ENCODE results near the gene DES.

DES gene

DNA sequence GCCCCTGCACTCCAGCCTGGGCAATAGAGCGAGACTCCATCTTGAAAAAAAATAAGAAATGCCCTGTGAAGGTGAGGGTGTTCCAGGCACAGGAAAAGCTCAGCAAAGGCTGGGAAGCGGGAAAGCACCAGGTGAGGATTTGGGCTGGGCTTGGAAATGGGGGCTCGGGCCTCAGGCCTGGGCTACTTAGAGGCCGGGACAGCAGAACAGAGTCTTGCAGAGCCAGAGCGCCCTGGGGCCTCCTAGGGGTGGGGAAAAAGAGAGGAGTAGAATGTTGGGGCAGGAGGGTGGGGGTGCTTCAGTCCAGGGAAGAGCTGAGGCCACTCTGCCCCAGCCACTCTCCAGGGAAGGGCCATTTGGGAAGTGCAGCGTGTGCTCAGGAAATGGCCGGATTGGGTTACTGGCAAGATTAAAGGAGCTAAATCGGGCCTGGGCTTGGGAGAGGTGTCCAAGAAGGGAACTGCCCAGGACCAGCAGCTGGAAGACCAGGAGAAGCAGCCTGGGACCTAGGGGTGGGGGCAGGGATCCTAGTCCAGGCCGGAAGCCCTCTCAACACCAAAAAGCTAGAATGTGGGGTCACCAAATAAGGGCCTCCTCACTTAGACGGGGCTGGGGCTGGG, 13.8 kb upstream of the DES start:
- no peak for TF ChIP-seq TCF12 (IDR thresholded peaks at IDR 0.05; ENCODE audit: low read depth)
- no peak for TF ChIP-seq CREB1 (IDR thresholded peaks at IDR 0.05; ENCODE audit: low read depth)
- TF ChIP-seq TAF1 (IDR thresholded peaks at IDR 0.05; ENCODE audit: low read depth) = no peak
- TF ChIP-seq YY1 (IDR thresholded peaks at IDR 0.05; ENCODE audit: low read depth) = no peak
- TF ChIP-seq, protein P1, sequence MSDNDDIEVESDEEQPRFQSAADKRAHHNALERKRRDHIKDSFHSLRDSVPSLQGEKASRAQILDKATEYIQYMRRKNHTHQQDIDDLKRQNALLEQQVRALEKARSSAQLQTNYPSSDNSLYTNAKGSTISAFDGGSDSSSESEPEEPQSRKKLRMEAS (IDR thresholded peaks at IDR 0.05) = no peak
- TF ChIP-seq TEAD4 (IDR thresholded peaks at IDR 0.05) = no peak
- TF ChIP-seq EP300 (IDR thresholded peaks at IDR 0.05; ENCODE audit: borderline replicate concordance) = no peak
- TF ChIP-seq EGR1 (IDR thresholded peaks at IDR 0.05) = no peak
- TF ChIP-seq FOXM1 (IDR thresholded peaks at IDR 0.05; ENCODE audit: borderline replicate concordance, low read depth) = no peak
- no peak for TF ChIP-seq CEBPB (IDR thresholded peaks at IDR 0.05)

DNA sequence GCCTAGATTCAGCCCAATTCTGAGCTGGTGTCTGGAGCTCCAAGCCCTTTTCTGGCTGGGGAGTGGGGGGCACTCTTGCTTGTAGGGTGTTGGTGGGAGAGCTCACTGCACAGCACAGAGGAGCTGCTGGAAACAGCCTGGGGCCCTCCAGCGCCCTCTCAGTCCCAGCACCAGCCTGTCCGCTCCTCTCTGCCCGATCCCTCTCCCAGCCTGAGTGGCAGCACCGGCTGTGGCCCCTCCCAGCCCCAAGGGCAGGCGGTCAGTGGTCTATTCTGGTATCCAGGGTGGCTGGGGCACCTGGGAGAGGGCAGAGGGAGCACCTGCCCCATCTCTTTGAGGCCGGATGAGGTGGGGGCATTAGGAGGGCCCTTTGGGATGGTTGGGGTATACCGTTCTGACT, 13.2 kb upstream of the DES start:
- TF ChIP-seq EGR1 (IDR thresholded peaks at IDR 0.05) = no peak
- TF ChIP-seq, protein P1 (IDR thresholded peaks at IDR 0.05) = no peak
- no peak for TF ChIP-seq NFIC (IDR thresholded peaks at IDR 0.05)
- no peak for TF ChIP-seq TCF12 (IDR thresholded peaks at IDR 0.05; ENCODE audit: low read depth)
- TF ChIP-seq TEAD4 (IDR thresholded peaks at IDR 0.05) = no peak
- no peak for TF ChIP-seq TAF1 (IDR thresholded peaks at IDR 0.05; ENCODE audit: low read depth)
- TF ChIP-seq CREB1 (IDR thresholded peaks at IDR 0.05; ENCODE audit: low read depth) = no peak
- no peak for TF ChIP-seq FOXM1 (IDR thresholded peaks at IDR 0.05; ENCODE audit: borderline replicate concordance, low read depth)
- TF ChIP-seq, protein P2, sequence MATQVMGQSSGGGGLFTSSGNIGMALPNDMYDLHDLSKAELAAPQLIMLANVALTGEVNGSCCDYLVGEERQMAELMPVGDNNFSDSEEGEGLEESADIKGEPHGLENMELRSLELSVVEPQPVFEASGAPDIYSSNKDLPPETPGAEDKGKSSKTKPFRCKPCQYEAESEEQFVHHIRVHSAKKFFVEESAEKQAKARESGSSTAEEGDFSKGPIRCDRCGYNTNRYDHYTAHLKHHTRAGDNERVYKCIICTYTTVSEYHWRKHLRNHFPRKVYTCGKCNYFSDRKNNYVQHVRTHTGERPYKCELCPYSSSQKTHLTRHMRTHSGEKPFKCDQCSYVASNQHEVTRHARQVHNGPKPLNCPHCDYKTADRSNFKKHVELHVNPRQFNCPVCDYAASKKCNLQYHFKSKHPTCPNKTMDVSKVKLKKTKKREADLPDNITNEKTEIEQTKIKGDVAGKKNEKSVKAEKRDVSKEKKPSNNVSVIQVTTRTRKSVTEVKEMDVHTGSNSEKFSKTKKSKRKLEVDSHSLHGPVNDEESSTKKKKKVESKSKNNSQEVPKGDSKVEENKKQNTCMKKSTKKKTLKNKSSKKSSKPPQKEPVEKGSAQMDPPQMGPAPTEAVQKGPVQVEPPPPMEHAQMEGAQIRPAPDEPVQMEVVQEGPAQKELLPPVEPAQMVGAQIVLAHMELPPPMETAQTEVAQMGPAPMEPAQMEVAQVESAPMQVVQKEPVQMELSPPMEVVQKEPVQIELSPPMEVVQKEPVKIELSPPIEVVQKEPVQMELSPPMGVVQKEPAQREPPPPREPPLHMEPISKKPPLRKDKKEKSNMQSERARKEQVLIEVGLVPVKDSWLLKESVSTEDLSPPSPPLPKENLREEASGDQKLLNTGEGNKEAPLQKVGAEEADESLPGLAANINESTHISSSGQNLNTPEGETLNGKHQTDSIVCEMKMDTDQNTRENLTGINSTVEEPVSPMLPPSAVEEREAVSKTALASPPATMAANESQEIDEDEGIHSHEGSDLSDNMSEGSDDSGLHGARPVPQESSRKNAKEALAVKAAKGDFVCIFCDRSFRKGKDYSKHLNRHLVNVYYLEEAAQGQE (IDR thresholded peaks at IDR 0.05; ENCODE audit: low read depth) = no peak

DNA sequence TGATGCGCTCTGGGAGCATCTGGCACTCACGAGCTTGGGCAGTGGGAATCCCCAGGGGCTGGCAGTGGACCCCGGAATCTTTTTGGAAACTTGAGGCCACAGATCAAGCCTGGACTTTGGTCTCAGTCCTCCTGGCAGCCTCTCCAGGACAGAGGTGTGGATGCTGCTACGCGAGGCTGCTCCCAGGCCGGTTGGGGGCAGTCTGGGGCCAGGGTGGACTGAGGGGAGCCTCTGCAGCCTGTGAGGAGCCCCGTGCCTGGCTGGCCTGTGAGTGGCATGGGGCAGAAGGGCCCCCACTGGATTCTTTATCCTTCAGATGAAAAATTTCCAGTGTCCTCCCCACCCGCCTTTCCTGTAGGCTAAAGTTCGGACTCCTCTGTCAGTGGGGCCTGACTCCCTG, 12.7 kb upstream of the DES start:
- TF ChIP-seq NFIC (IDR thresholded peaks at IDR 0.05) = no peak
- TF ChIP-seq RAD21 (IDR thresholded peaks at IDR 0.05; ENCODE audit: low read depth) = no peak
- TF ChIP-seq, protein P3, sequence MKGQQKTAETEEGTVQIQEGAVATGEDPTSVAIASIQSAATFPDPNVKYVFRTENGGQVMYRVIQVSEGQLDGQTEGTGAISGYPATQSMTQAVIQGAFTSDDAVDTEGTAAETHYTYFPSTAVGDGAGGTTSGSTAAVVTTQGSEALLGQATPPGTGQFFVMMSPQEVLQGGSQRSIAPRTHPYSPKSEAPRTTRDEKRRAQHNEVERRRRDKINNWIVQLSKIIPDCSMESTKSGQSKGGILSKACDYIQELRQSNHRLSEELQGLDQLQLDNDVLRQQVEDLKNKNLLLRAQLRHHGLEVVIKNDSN (IDR thresholded peaks at IDR 0.05) = no peak
- TF ChIP-seq TAF1 (IDR thresholded peaks at IDR 0.05; ENCODE audit: low read depth) = no peak
- no peak for TF ChIP-seq TCF12 (IDR thresholded peaks at IDR 0.05; ENCODE audit: low read depth)
- TF ChIP-seq FOXM1 (IDR thresholded peaks at IDR 0.05; ENCODE audit: borderline replicate concordance, low read depth) = no peak
- TF ChIP-seq EP300 (IDR thresholded peaks at IDR 0.05; ENCODE audit: borderline replicate concordance) = no peak
- TF ChIP-seq, protein P2 (IDR thresholded peaks at IDR 0.05; ENCODE audit: low read depth) = no peak
- no peak for TF ChIP-seq EGR1 (IDR thresholded peaks at IDR 0.05)
- TF ChIP-seq CREB1 (IDR thresholded peaks at IDR 0.05; ENCODE audit: low read depth) = no peak
- TF ChIP-seq ZBTB7A (IDR thresholded peaks at IDR 0.05; ENCODE audit: low read depth) = no peak
- no peak for TF ChIP-seq TEAD4 (IDR thresholded peaks at IDR 0.05)
- TF ChIP-seq YY1 (IDR thresholded peaks at IDR 0.05; ENCODE audit: low read depth) = no peak
- TF ChIP-seq, protein P1 (IDR thresholded peaks at IDR 0.05) = no peak
- no peak for TF ChIP-seq CEBPB (IDR thresholded peaks at IDR 0.05)

DNA sequence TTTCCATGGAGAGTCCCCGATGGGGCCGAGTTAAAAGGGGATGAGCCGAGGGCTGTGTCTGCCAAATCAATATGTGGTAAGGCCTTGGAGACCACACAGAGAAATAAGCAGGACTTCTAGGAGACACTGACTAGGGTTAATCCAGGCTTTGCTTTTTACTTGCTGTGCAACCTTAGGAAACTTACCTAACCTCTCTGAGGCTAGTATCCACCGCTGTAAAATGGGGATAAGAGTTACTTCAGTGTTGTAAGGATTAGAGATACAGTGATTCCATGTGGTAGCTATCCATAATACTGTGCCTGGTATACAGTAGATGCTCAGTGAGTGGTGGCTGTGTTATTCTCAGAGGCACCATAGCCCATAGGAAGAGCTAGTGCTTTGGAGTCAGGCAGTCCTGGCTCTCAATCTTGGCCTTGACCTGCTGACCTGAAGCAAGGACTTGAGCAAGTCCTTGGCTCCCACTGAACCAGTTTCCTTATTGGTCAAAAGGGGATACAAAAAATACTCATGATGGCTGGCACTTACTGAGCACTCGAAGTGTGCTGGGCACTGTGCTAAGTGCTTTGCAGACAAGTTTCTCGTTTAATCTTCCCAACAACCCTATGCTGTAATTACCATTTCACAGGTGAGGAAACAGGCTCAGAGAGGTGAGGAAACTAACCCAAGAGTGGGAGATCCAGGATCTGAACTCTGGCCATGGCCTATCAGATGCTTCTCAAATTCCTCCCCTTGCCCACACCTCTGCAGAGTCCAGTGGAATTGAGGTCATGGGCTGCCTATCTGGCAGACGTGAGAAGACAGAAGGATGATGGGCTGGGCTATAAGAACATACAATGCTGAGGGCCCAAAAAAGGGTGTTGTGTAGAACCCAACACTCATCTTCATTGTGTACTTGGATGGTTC, 12.0 kb upstream of the DES start:
- TF ChIP-seq TCF12 (IDR thresholded peaks at IDR 0.05; ENCODE audit: low read depth) (no peak), CEBPB (IDR thresholded peaks at IDR 0.05) (no peak)

DNA sequence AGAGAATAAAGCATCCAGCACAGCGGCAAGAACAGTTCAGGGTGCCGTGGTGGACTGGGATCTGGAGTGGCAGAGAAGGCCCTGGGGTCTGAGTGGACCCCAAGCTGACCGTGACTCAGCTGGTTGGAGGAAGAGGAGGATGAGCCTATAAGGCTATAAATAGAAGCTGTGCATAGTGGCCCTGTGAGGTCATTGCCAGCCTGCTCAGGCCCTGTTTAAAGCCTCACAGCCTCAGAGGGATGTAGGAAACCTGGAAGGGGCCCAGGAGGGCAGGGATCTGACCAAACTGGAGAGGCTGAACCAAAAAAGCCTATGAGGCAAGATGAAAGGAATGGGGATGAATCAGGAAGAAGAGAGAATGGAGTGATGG, 11.3 kb upstream of the DES start:
- TF ChIP-seq CEBPB (IDR thresholded peaks at IDR 0.05) = no peak
- TF ChIP-seq, protein P2 (IDR thresholded peaks at IDR 0.05; ENCODE audit: low read depth) = no peak
